ENCODE measurements around the gene CNTD1.

CNTD1 gene

DNA sequence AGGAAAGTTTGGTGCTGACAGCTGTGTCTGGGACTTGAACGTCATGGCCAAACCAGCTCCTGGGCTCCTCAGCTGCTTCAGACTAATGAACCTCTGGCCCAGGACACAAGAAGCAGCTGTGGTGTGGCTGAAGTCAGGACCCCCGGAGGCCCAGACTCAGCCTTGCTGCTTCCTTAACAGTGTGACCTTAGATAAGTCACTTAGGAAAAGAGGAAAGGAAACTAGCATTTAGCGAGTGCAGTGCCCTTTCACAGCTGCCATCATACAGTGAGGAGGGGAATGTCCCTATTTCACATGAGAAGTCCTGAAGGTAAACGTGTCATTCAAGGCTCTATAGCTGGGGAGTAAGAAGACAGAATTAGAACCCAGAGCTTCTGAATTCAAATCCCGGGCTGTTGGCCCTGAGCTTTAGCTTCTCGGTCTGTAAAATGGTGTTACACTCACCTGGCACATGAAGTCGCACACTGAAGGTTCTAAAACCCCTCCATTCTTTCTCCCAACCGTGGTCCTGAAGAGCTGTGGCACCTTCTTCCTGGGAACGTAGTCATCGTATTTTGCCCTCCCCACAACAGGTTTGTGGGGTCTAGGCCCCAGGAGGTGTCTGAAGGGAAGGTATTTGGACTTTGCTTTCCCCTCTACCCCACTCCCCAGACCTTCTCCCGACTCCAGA is 38.5 kb upstream of the CNTD1 start:
- Histone ChIP-seq H3K27me3 (ENCODE audit: insufficient read depth, low read length, poor library complexity) (no peaks in the 10 kb centered on the region), H3K4ac (ENCODE audit: low read depth, low read length) (no peak overlapping the region), H2AK5ac (ENCODE audit: low read length) (no peak overlapping the region), H3K4me3 (ENCODE audit: low read length) (no peak overlapping the region), H3K27ac (ENCODE audit: low read depth, low read length) (no peak overlapping the region), H4K8ac (ENCODE audit: low read depth, low read length) (no peak overlapping the region), H3K9ac (ENCODE audit: low read length) (peak overlapping the region; percentile 70), H3K23ac (ENCODE audit: low read length) (no peak overlapping the region), H3K4me1 (ENCODE audit: control insufficient read depth, low read depth, low read length) (peaks cover 2% of the 10 kb centered on the region), H3K79me1 (ENCODE audit: low read length) (no peaks in the 10 kb centered on the region), H2BK120ac (ENCODE audit: low read depth, low read length) (no peak overlapping the region), H2BK15ac (replicated peaks; ENCODE audit: low read depth) (no peak overlapping the region), H3K36me3 (ENCODE audit: control insufficient read depth, insufficient read depth, low read length) (no peaks in the 10 kb centered on the region), H3K18ac (ENCODE audit: low read length) (no peak overlapping the region), H3K56ac (ENCODE audit: low read length) (peak overlapping the region; percentile 85), H3K79me2 (ENCODE audit: control insufficient read depth, insufficient read depth, low read length) (no peaks in the 10 kb centered on the region), H4K5ac (ENCODE audit: low read length) (no peak overlapping the region), H3K4me2 (ENCODE audit: low read length) (peak overlapping the region; percentile 75), H2BK5ac (ENCODE audit: low read length) (no peak overlapping the region)
- DNase-seq: peak; percentile 16
- WGBS (ENCODE audit: extremely low coverage, insufficient coverage, low lambda C conversion rate): no CpG with 5 or more reads among the region's 11 CpGs

DNA sequence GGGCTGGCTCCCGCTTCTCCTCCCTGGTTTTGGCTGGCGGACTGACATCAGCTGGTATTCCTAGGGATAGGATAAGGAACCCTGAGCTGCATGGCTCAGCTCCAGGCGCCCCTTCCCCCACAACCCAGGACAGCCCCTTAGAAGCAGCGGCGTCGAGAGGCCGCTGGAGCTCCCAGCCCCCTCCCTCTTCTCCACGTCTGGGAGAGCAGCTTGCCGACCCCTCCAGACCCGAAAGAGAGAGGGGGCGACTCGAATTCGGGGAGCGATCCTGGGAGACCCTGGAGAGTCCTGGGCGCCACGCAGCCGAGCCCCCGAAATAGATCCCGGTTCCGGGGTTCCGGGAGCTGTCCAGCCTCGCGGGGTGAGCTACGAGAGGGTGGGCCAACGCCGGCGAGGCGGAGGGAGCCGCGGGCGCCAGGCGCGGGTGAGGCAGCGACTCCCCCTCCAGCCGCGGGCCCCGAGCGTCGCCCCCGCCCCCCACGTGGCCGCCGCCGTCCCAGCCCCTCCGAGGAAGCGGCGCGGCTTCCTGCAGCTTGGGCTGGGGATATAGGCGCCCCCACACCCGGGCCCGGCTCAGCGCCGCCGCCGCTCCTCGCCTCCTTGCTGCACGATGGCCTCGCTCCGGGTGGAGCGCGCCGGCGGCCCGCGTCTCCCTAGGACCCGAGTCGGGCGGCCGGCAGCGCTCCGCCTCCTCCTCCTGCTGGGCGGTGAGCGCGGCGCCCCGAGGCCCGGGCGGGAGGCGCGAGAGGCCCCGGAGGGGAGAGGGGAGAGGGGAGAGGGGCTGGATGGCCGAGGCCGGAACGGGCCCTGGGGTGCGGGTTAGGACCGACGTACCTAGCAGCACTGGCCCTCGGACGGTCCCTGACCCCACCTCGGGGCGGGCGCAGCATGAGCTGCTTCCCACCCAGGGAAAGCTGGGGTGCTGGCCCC is 37.7 kb upstream of the CNTD1 start, which contains the start of gene RAMP2:
Gene RAMP2 (plus strand): TSS at position 576 of the 930 bp plus-strand sequence. CDS start 35 bp downstream, at position 611.
- no peak within 1 kb of the TSS for H3K23ac ChIP-seq (ENCODE audit: low read length)
- DNase-seq: peak; percentile 69
- no CpG with 5 or more reads among the region's 92 CpGs for WGBS (ENCODE audit: extremely low coverage, insufficient coverage, low lambda C conversion rate)

DNA sequence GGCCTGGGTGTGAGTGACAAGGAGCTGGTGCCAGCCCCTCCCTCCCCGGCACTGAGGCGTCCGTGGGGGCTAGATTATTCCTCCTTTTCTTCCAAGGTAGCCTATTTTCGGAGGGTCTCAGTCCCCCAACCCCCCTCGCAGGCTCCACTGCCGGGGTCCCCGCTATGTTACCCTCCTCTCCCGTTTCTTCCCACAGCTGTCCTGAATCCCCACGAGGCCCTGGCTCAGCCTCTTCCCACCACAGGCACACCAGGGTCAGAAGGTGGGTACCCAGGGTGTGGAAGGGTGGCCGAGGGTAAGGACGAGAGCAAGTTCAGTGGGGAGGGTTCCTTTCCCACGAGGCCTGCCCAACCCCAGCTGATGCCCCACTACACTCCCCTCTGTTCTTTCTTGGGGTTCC is 37.0 kb upstream of the CNTD1 start:
- Histone ChIP-seq H3K18ac (ENCODE audit: low read length) (peak overlapping the region; percentile 22), H3K27me3 (ENCODE audit: insufficient read depth, low read length, poor library complexity) (no peaks in the 10 kb centered on the region), H3K4me2 (ENCODE audit: low read length) (peak overlapping the region; percentile 75), H3K4ac (ENCODE audit: low read depth, low read length) (no peak overlapping the region), H2AK5ac (ENCODE audit: low read length) (peak overlapping the region; percentile 65), H3K36me3 (ENCODE audit: control insufficient read depth, insufficient read depth, low read length) (no peaks in the 10 kb centered on the region), H3K56ac (ENCODE audit: low read length) (peak overlapping the region; percentile 85), H3K4me1 (ENCODE audit: control insufficient read depth, low read depth, low read length) (peaks cover 2% of the 10 kb centered on the region), H2BK15ac (replicated peaks; ENCODE audit: low read depth) (no peak overlapping the region), H3K27ac (ENCODE audit: low read depth, low read length) (no peak overlapping the region), H4K5ac (ENCODE audit: low read length) (no peak overlapping the region), H3K23ac (ENCODE audit: low read length) (no peak overlapping the region), H3K79me1 (ENCODE audit: low read length) (no peaks in the 10 kb centered on the region), H2BK120ac (ENCODE audit: low read depth, low read length) (no peak overlapping the region), H3K9ac (ENCODE audit: low read length) (peak overlapping the region; percentile 70), H4K8ac (ENCODE audit: low read depth, low read length) (no peak overlapping the region), H3K79me2 (ENCODE audit: control insufficient read depth, insufficient read depth, low read length) (no peaks in the 10 kb centered on the region), H3K4me3 (ENCODE audit: low read length) (no peak overlapping the region), H2BK5ac (ENCODE audit: low read length) (no peak overlapping the region)
- no peak for DNase-seq
- WGBS (ENCODE audit: extremely low coverage, insufficient coverage, low lambda C conversion rate): no CpG with 5 or more reads among the region's 12 CpGs

More for the DNA sequence above, 37.7 kb upstream of the CNTD1 start, which contains the start of gene RAMP2:
- Histone ChIP-seq H4K5ac (ENCODE audit: low read length) (no peak within 1 kb of the TSS), H3K79me1 (ENCODE audit: low read length) (no peaks in the 10 kb centered on the region), H3K4me2 (ENCODE audit: low read length) (peak within 1 kb of the TSS; percentile 75), H3K79me2 (ENCODE audit: control insufficient read depth, insufficient read depth, low read length) (no peaks in the 10 kb centered on the region), H3K27me3 (ENCODE audit: insufficient read depth, low read length, poor library complexity) (no peaks in the 10 kb centered on the region), H2BK120ac (ENCODE audit: low read depth, low read length) (no peak within 1 kb of the TSS), H2BK15ac (replicated peaks; ENCODE audit: low read depth) (no peak within 1 kb of the TSS), H3K9ac (ENCODE audit: low read length) (peak within 1 kb of the TSS; percentile 70), H3K56ac (ENCODE audit: low read length) (peak within 1 kb of the TSS; percentile 85), H3K4me1 (ENCODE audit: control insufficient read depth, low read depth, low read length) (peaks cover 2% of the 10 kb centered on the region), H2BK5ac (ENCODE audit: low read length) (no peak within 1 kb of the TSS), H3K36me3 (ENCODE audit: control insufficient read depth, insufficient read depth, low read length) (no peaks in the 10 kb centered on the region), H2AK5ac (ENCODE audit: low read length) (peak within 1 kb of the TSS; percentile 65), H3K4ac (ENCODE audit: low read depth, low read length) (peak within 1 kb of the TSS; percentile 8), H4K8ac (ENCODE audit: low read depth, low read length) (no peak within 1 kb of the TSS), H3K4me3 (ENCODE audit: low read length) (peak within 1 kb of the TSS; percentile 37), H3K27ac (ENCODE audit: low read depth, low read length) (no peak within 1 kb of the TSS), H3K18ac (ENCODE audit: low read length) (peak within 1 kb of the TSS; percentile 22)

DNA sequence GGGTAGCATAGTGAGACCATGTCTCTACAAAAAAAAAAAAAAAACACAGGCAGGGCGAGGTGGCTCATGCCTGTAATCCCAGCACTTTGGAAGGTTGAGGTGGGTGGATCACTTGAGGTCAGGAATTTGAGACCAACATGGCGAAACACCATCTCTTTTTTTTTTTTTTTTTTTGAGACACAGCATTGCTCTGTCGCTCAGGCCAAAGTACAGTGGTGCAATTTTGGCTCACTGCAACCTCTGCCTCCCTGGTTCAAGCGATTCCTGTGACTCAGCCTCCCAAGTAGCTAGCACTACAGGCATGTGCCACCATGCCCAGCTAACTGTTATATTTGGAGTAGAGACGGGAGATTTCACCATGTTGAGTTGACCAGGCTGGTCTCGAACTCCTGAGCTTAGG is 32.5 kb upstream of the CNTD1 start:
- Histone ChIP-seq H4K8ac (ENCODE audit: low read depth, low read length) (no peak overlapping the region), H3K23ac (ENCODE audit: low read length) (no peak overlapping the region), H3K79me1 (ENCODE audit: low read length) (no peaks in the 10 kb centered on the region), H3K27me3 (ENCODE audit: insufficient read depth, low read length, poor library complexity) (no peaks in the 10 kb centered on the region), H3K4me3 (ENCODE audit: low read length) (no peak overlapping the region), H3K4me1 (ENCODE audit: control insufficient read depth, low read depth, low read length) (no peaks in the 10 kb centered on the region), H2BK5ac (ENCODE audit: low read length) (no peak overlapping the region), H3K27ac (ENCODE audit: low read depth, low read length) (no peak overlapping the region), H3K36me3 (ENCODE audit: control insufficient read depth, insufficient read depth, low read length) (no peaks in the 10 kb centered on the region), H4K5ac (ENCODE audit: low read length) (no peak overlapping the region), H3K56ac (ENCODE audit: low read length) (no peak overlapping the region), H3K79me2 (ENCODE audit: control insufficient read depth, insufficient read depth, low read length) (no peaks in the 10 kb centered on the region), H2BK120ac (ENCODE audit: low read depth, low read length) (no peak overlapping the region), H3K18ac (ENCODE audit: low read length) (no peak overlapping the region), H2AK5ac (ENCODE audit: low read length) (no peak overlapping the region), H3K4me2 (ENCODE audit: low read length) (no peak overlapping the region), H2BK15ac (replicated peaks; ENCODE audit: low read depth) (no peak overlapping the region), H3K4ac (ENCODE audit: low read depth, low read length) (no peak overlapping the region), H3K9ac (ENCODE audit: low read length) (no peak overlapping the region)
- no peak for DNase-seq
- no CpG with 5 or more reads among the region's 6 CpGs for WGBS (ENCODE audit: extremely low coverage, insufficient coverage, low lambda C conversion rate)

DNA sequence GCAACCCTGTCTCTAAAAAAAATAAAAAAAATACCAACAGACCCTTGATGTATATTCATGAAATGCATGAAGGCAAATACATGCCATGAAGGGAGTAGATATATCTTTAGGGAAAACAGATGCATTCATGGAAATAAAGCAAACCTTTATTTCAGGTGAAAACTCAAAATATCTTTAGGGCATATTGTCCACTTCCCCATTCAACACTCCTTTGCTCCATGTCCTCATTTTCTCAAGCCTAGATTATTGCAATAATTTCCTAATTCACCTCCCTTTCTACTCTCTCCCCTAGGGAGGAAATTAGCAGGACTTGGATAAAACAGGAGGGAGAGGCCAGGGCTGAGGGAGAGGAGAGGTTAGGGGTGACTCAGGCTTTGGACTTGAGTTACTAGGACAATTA is 31.1 kb upstream of the CNTD1 start:
- Histone ChIP-seq H3K4me3 (ENCODE audit: low read length) (no peak overlapping the region), H3K4ac (ENCODE audit: low read depth, low read length) (no peak overlapping the region), H2AK5ac (ENCODE audit: low read length) (no peak overlapping the region), H3K36me3 (ENCODE audit: control insufficient read depth, insufficient read depth, low read length) (no peaks in the 10 kb centered on the region), H3K9ac (ENCODE audit: low read length) (no peak overlapping the region), H2BK5ac (ENCODE audit: low read length) (no peak overlapping the region), H3K18ac (ENCODE audit: low read length) (no peak overlapping the region), H3K4me2 (ENCODE audit: low read length) (no peak overlapping the region), H3K56ac (ENCODE audit: low read length) (no peak overlapping the region), H4K5ac (ENCODE audit: low read length) (no peak overlapping the region), H3K27me3 (ENCODE audit: insufficient read depth, low read length, poor library complexity) (no peaks in the 10 kb centered on the region), H3K79me2 (ENCODE audit: control insufficient read depth, insufficient read depth, low read length) (no peaks in the 10 kb centered on the region), H2BK15ac (replicated peaks; ENCODE audit: low read depth) (no peak overlapping the region), H3K79me1 (ENCODE audit: low read length) (no peaks in the 10 kb centered on the region), H3K23ac (ENCODE audit: low read length) (no peak overlapping the region), H4K8ac (ENCODE audit: low read depth, low read length) (no peak overlapping the region), H3K27ac (ENCODE audit: low read depth, low read length) (no peak overlapping the region), H3K4me1 (ENCODE audit: control insufficient read depth, low read depth, low read length) (no peaks in the 10 kb centered on the region), H2BK120ac (ENCODE audit: low read depth, low read length) (no peak overlapping the region)
- no peak for DNase-seq

Measured in mesendoderm (in vitro differentiated cells).